Transverse colon (tissue), 4 donors: ENCODE data around the gene TMEM222. TPM values are rescaled to one million over a fixed set of nuclear protein-coding genes. Genes with fewer than 3 reads are reported as not detected.

Experiments
- DNase-seq: peaks from one replicate; pipeline ENCODE4 v3.0.0-alpha.2; 2019
- H3K27ac ChIP-seq, 4 donors: fragments of 200-600 bp; sonication (generic); 2 replicates each; pipeline ENCODE4 v1.5.1; 2016 to 2018; ENCODE audit warnings: inconsistent platforms in 4 of 4
- H3K27me3 ChIP-seq: fragments of 200-600 bp; sonication (generic); 2 replicates; pipeline ENCODE4 v1.5.1; 2017; ENCODE audit warnings: inconsistent platforms
- H3K36me3 ChIP-seq, 4 donors: fragments of 200-600 bp; sonication (generic); 2 replicates each; pipeline ENCODE4 v1.5.1; 2017 to 2019; ENCODE audit warnings: inconsistent platforms in 4 of 4
- H3K4me1 ChIP-seq, 4 donors: fragments of 200-600 bp; sonication (generic); 2 replicates each; pipeline ENCODE4 v1.5.1; 2017 to 2020; ENCODE audit warnings: inconsistent platforms in 4 of 4
- H3K4me3 ChIP-seq, 4 donors: fragments of 200-600 bp; sonication (generic); 1 replicate in 1 of 4; 2 replicates in 3 of 4; pipeline versions ENCODE4 v1.5.1 to v1.6.1; 2017 to 2019; ENCODE audit warnings: inconsistent platforms in 4 of 4
- H3K9me3 ChIP-seq, 2 donors: fragments of 200-600 bp; sonication (generic); 2 replicates each; pipeline ENCODE4 v1.5.1; 2017 to 2019; ENCODE audit warnings: inconsistent platforms in 2 of 2
- EP300 ChIP-seq: sonication (generic); formaldehyde crosslinking; IDR thresholded peaks from one replicate; pipeline ENCODE4 v1.6.1; 2017; ENCODE audit warnings: antibody characterized with exemption, low read depth
- POLR2A ChIP-seq: fragments of 450-650 bp; IDR thresholded peaks from one replicate; pipeline ENCODE4 v1.6.1; 2016; ENCODE audit warnings: antibody characterized with exemption, mild to moderate bottlenecking, moderate library complexity
- POLR2AphosphoS5 ChIP-seq, 3 donors: sonication (generic); formaldehyde crosslinking; IDR thresholded peaks; one replicate each; pipeline ENCODE4 v1.6.1; 2016; ENCODE audit warnings: antibody characterized with exemption in 3 of 3
- WGBS, 2 donors: methylation state at CpG; one replicate each; pipeline ENCODE4 v1.1.5; 2018; ENCODE audit warnings: low coverage in 1 of 2; 5-methylcytosine and 5-hydroxymethylcytosine counted together
- in situ Hi-C, 4 donors: fragments of 200-750 bp; cut with MboI; loops; one replicate each; pipeline versions ENCODE4 v1.15.0 to v1.15.1; 2017; ENCODE audit warnings: low sequenced_read_pairs in 3 of 4, low pct_ligation_motif_present in 1 of 4, low pct_unique_long_range_greater_than_20kb in 1 of 4
- intact Hi-C: fragments of 100-400 bp; cut with DNase I; formaldehyde crosslinking; loops from one replicate; pipeline ENCODE4 v1.15.1; 2023; ENCODE audit warnings: low total_unique reads
- total RNA-seq, 4 donors: library from RNA; depleted of rRNA; stranded (reverse); fragments of >200 nt; gene quantifications; one replicate each; pipeline ENCODE4 v1.1.0, GENCODE V29; 2016
- TF ChIP-seq, protein P1 (sequence below), 5 experiments: fragments of 200-600 bp in 3 of 5; fragments of 450-650 bp in 2 of 5; sonication (generic) in 3 of 5; IDR thresholded peaks; 1 replicate in 2 of 5; 2 replicates in 3 of 5; pipeline ENCODE4 v1.5.1; 2016 to 2017; ENCODE audit warnings: antibody characterized with exemption in 5 of 5, inconsistent platforms in 3 of 5, mild to moderate bottlenecking in 2 of 5, moderate library complexity in 1 of 5

The TMEM222 gene
- total RNA-seq, 4 donors from 2014 or later: 14.6 to 41.0 (median 22.3) TPM

DNA sequence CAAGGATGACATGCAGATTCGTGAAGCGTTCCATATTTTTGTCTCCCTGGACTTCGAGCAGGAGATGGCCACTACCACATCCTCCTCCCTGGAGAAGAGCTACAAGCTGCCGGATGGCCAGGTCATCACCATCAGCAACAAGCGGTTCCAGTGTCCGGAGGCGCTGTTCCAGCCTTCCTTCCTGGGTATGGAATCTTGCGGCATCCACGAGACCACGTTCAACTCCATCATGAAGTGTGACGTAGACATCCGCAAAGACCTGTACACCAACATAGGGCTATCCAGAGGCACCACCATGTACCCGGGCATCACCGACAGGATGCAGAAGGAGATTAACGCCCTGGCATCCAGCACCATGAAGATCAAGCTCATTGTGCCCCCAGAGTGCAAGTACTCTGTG lies 3.3 kb downstream of the TMEM222 start:
- intact Hi-C loops (loop anchor here (10.0 kb wide), 1 partner anchor 280 kb away; the partner anchor contains the start of gene AHDC1), in situ Hi-C loops (no loop called here)
- TF ChIP-seq POLR2AphosphoS5 (IDR thresholded peaks at IDR 0.05): no peak
- TF ChIP-seq EP300: no peak
- TF ChIP-seq, protein P1, sequence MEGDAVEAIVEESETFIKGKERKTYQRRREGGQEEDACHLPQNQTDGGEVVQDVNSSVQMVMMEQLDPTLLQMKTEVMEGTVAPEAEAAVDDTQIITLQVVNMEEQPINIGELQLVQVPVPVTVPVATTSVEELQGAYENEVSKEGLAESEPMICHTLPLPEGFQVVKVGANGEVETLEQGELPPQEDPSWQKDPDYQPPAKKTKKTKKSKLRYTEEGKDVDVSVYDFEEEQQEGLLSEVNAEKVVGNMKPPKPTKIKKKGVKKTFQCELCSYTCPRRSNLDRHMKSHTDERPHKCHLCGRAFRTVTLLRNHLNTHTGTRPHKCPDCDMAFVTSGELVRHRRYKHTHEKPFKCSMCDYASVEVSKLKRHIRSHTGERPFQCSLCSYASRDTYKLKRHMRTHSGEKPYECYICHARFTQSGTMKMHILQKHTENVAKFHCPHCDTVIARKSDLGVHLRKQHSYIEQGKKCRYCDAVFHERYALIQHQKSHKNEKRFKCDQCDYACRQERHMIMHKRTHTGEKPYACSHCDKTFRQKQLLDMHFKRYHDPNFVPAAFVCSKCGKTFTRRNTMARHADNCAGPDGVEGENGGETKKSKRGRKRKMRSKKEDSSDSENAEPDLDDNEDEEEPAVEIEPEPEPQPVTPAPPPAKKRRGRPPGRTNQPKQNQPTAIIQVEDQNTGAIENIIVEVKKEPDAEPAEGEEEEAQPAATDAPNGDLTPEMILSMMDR (IDR thresholded peaks at IDR 0.05): no peak
- no peak for TF ChIP-seq POLR2A
- Histone ChIP-seq H3K4me1 (peaks cover 13 to 34% (median 18%) of the 10 kb centered on the region in 4 donors), H3K9me3 (no peaks in the 10 kb centered on the region), H3K27ac (no peak overlapping the region), H3K4me3 (no peak overlapping the region), H3K36me3 (no peaks in the 10 kb centered on the region), H3K27me3 (no peaks in the 10 kb centered on the region)
- DNase-seq: no peak
- WGBS, 2 donors: 96% methylated on average over 15 of the region's 15 CpGs; no CpG with 5 or more reads in 1 of the 2 donors

DNA sequence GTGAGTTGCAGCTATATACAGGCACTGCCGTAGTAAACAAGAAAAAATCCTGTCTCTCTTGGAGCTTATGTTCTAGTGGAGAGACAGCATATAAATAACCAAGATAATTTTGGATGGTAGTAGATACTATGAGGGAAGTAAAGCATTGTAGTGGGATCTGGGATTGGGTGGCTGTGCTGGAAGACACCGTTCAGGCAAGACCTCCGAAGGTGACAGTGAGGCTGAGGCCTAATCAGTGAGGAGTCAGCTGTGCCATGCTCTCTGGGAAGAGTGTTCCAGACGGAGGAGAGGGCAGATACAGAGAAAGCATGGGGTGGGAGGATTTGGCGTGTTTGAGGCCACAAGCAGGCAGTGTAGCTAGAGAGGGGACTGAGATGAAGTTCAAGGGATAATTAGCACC lies 6.0 kb downstream of the TMEM222 start:
- H3K27ac ChIP-seq: no peak overlapping the region
- H3K4me1 ChIP-seq: peaks cover 10 to 25% (median 12%) of the 10 kb centered on the region in 4 donors
- in situ Hi-C loops: no loop called here
- no peaks in the 10 kb centered on the region for H3K27me3 ChIP-seq
- TF ChIP-seq, protein P1 (IDR thresholded peaks at IDR 0.05): no peak
- TF ChIP-seq POLR2A (no peak), POLR2AphosphoS5 (IDR thresholded peaks at IDR 0.05) (no peak), EP300 (no peak)
- no peaks in the 10 kb centered on the region for H3K36me3 ChIP-seq
- WGBS, 2 donors: 78 to 80% methylated on average over 3 to 5 of the region's 5 CpGs
- H3K9me3 ChIP-seq: no peaks in the 10 kb centered on the region
- no peak overlapping the region for H3K4me3 ChIP-seq
- intact Hi-C loops: loop anchor here (10.0 kb wide), 1 partner anchor 277 kb away; the partner anchor contains the start of gene AHDC1
- DNase-seq: no peak

DNA sequence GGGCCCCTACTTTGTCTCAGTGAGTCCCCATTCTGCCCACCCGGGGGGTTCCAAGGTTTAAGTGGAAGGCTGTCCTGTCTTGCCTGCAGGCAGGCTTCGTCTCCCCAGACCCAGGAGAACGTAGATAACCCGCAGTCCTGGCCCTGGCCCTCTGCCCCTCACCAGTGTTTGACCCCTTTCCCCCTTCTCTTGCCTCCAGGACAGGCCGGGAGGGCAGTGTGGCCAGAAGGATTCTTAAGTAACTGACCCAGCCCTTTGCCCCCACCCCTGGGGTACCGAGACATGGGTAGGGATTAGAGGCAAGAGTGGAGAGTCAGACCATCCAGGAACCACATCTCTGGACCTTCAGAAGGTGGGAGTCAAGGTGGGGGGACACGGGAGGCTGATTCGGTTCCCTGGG lies 8.8 kb downstream of the TMEM222 start:
- no peak overlapping the region for H3K27ac ChIP-seq
- no peak for DNase-seq
- in situ Hi-C loops: no loop called here
- WGBS, 2 donors: 83% methylated on average over 8 of the region's 8 CpGs; no CpG with 5 or more reads in 1 of the 2 donors
- H3K27me3 ChIP-seq: no peaks in the 10 kb centered on the region
- no peak overlapping the region for H3K4me3 ChIP-seq
- TF ChIP-seq POLR2A (no peak), POLR2AphosphoS5 (IDR thresholded peaks at IDR 0.05) (no peak)
- TF ChIP-seq, protein P1 (IDR thresholded peaks at IDR 0.05): no peak
- no peaks in the 10 kb centered on the region for H3K9me3 ChIP-seq
- peaks cover 0 to 4% (median 2%) of the 10 kb centered on the region in 4 donors for H3K36me3 ChIP-seq
- intact Hi-C loops: no loop called here
- H3K4me1 ChIP-seq: peaks cover 0 to 10% (median 0%) of the 10 kb centered on the region in 4 donors

DNA sequence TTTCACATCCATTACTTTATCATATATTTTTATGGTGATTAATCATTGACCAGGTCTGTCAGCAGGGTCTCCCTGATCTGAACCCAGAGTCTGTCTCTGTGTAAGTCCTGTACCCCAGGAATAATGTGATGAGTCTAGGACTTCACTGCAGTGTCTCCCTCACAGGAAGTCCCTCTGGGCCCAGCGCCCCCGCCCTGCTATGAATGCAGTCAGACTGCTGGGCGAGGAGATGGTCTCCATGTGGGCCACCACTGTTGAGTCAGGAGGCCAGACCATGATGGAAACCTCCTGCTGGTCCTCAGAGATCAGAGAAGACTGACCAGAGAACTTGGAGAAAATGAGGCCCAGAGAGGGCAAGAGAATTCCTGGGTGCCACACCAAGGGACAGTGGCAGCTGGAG lies 9.5 kb downstream of the TMEM222 start:
- in situ Hi-C loops (no loop called here), intact Hi-C loops (no loop called here)
- H3K27ac ChIP-seq: no peak overlapping the region
- no peak overlapping the region for H3K4me3 ChIP-seq
- TF ChIP-seq EP300: no peak
- TF ChIP-seq POLR2AphosphoS5 (IDR thresholded peaks at IDR 0.05): no peak
- TF ChIP-seq POLR2A: no peak
- TF ChIP-seq, protein P1 (IDR thresholded peaks at IDR 0.05): no peak
- no peaks in the 10 kb centered on the region for H3K27me3 ChIP-seq
- H3K9me3 ChIP-seq: no peaks in the 10 kb centered on the region
- WGBS, 2 donors: 87% methylated on average over 3 of the region's 3 CpGs; no CpG with 5 or more reads in 1 of the 2 donors
- H3K36me3 ChIP-seq: peaks cover 0 to 4% (median 2%) of the 10 kb centered on the region in 4 donors
- DNase-seq: no peak
- peaks cover 0 to 5% (median 0%) of the 10 kb centered on the region in 4 donors for H3K4me1 ChIP-seq
